Neural cell (in vitro differentiated cells): ENCODE data around the gene OBSCN. TPM values are rescaled to one million over a fixed set of nuclear protein-coding genes. Genes with fewer than 3 reads are reported as not detected.

ENCODE experiments used
- H2AFZ ChIP-seq: fragments of 200-600, 300-800 bp; sonication (generic), shearing (Covaris generic); 2 replicates; pipeline ENCODE4 v1.6.0; 2014; ENCODE audit warnings: low read depth, mild to moderate bottlenecking, antibody characterized with exemption, low read length, moderate library complexity
- H3F3A ChIP-seq: fragments of 200-600 bp; shearing (Covaris generic); 2 replicates; pipeline ENCODE4 v1.6.1; 2016; ENCODE audit warnings: mild to moderate bottlenecking, moderate library complexity, mixed read lengths, antibody characterized with exemption, low read length; ENCODE audit not compliant: insufficient read depth, poor library complexity, severe bottlenecking
- H3K27ac ChIP-seq: fragments of 200-600, 300-800 bp; sonication (generic), shearing (Covaris generic); 2 replicates; pipeline ENCODE4 v1.5.1; 2014; ENCODE audit warnings: mild to moderate bottlenecking, low read length, moderate library complexity
- H3K27me3 ChIP-seq: fragments of 300-800, 200-600 bp; sonication (generic), shearing (Covaris generic); 2 replicates; pipeline ENCODE4 v1.6.0; 2014; ENCODE audit warnings: mild to moderate bottlenecking, low read depth, low read length, moderate library complexity; ENCODE audit not compliant: insufficient read depth
- H3K36me3 ChIP-seq: fragments of 300-800, 200-600 bp; sonication (generic), shearing (Covaris generic); 2 replicates; pipeline ENCODE4 v1.5.1; 2014; ENCODE audit warnings: mild to moderate bottlenecking, antibody characterized with exemption, low read length, moderate library complexity; ENCODE audit not compliant: insufficient read depth
- H3K4me2 ChIP-seq: fragments of 300-800, 200-600 bp; sonication (generic), shearing (Covaris generic); 2 replicates; pipeline ENCODE4 v1.6.0; 2014; ENCODE audit warnings: mild to moderate bottlenecking, low read length
- H3K4me3 ChIP-seq: fragments of 300-800, 200-600 bp; sonication (generic), shearing (Covaris generic); 2 replicates; pipeline ENCODE4 v1.5.1; 2014; ENCODE audit warnings: mild to moderate bottlenecking, low read length, moderate library complexity
- H3K79me2 ChIP-seq: fragments of 200-600 bp; shearing (Covaris generic); replicated peaks from 2 replicates; pipeline ENCODE4 v1.6.0; 2014; ENCODE audit warnings: mild to moderate bottlenecking, low read length, moderate library complexity; ENCODE audit not compliant: insufficient read depth
- H3K9ac ChIP-seq: fragments of 300-800, 200-600 bp; sonication (generic), shearing (Covaris generic); 2 replicates; pipeline ENCODE4 v1.6.1; 2016; ENCODE audit warnings: mild to moderate bottlenecking, low read length, mixed read lengths
- H3K9me2 ChIP-seq: fragments of 200-600 bp; shearing (Covaris generic); 2 replicates; pipeline ENCODE4 v1.6.1; 2016; ENCODE audit warnings: mild to moderate bottlenecking, low read length, mixed read lengths; ENCODE audit not compliant: insufficient read depth
- H3K9me3 ChIP-seq: fragments of 200-600, 300-800 bp; sonication (generic), shearing (Covaris generic); 2 replicates; pipeline ENCODE4 v1.6.1; 2016; ENCODE audit warnings: mild to moderate bottlenecking, mixed run types, low read length, moderate library complexity, mixed read lengths
- H4K20me1 ChIP-seq: fragments of 200-600 bp; shearing (Covaris generic); 2 replicates; pipeline ENCODE4 v1.6.1; 2016; ENCODE audit warnings: mild to moderate bottlenecking, mixed run types; ENCODE audit not compliant: insufficient read depth
- CTCF ChIP-seq: fragments of 450-650 bp; IDR thresholded peaks from 2 replicates; pipeline ENCODE4 v1.5.1; 2014; ENCODE audit warnings: antibody characterized with exemption, mild to moderate bottlenecking, moderate library complexity; ENCODE audit not compliant: poor library complexity, severe bottlenecking
- EP300 ChIP-seq: fragments of 450-650 bp; conservative IDR thresholded peaks from 2 replicates; pipeline ENCODE4 v1.6.1; 2014; ENCODE audit warnings: antibody characterized with exemption, mild to moderate bottlenecking, moderate library complexity; ENCODE audit not compliant: poor library complexity, severe bottlenecking
- EZH2 ChIP-seq: fragments of 200-600, 300-800 bp; shearing (Covaris generic), sonication (generic); IDR thresholded peaks from 2 replicates; pipeline ENCODE4 v1.6.1; 2014; ENCODE audit warnings: antibody characterized with exemption, low read length, borderline replicate concordance, mild to moderate bottlenecking; ENCODE audit not compliant: insufficient read depth, poor library complexity, severe bottlenecking
- MXI1 ChIP-seq: fragments of 450-650 bp; conservative IDR thresholded peaks from 2 replicates; pipeline ENCODE4 v1.6.1; 2014; ENCODE audit warnings: antibody characterized with exemption, mild to moderate bottlenecking; ENCODE audit not compliant: poor library complexity, severe bottlenecking
- POLR2AphosphoS5 ChIP-seq: IDR thresholded peaks from 2 replicates; pipeline ENCODE4 v1.6.1; 2012
- RAD21 ChIP-seq: fragments of 450-650 bp; conservative IDR thresholded peaks from 2 replicates; pipeline ENCODE4 v1.6.1; 2014; ENCODE audit warnings: antibody characterized with exemption, mild to moderate bottlenecking, moderate library complexity
- REST ChIP-seq: IDR thresholded peaks from 2 replicates; pipeline ENCODE4 v1.6.1; 2012; ENCODE audit warnings: borderline replicate concordance
- SMC3 ChIP-seq: fragments of 450-650 bp; conservative IDR thresholded peaks from 2 replicates; pipeline ENCODE4 v1.6.1; 2014; ENCODE audit warnings: antibody characterized with exemption, mild to moderate bottlenecking, moderate library complexity; ENCODE audit not compliant: poor library complexity
- TAF1 ChIP-seq: IDR thresholded peaks from 2 replicates; pipeline ENCODE4 v1.6.1; 2012; ENCODE audit warnings: low read depth
- polyA plus RNA-seq: library from polyadenylated mRNA; depleted of rRNA; stranded (reverse); fragments of >200 nt; gene quantifications from 2 replicates; pipeline ENCODE4 v1.2.3, GENCODE V29; 2014

Gene OBSCN
- polyA plus RNA-seq, 1 donor from 2014 or later: 7.2 TPM

GRCh38 chr1:228321435-228321834, 113.6 kb downstream of the OBSCN start:
- Histone ChIP-seq H3K4me2 (no peak overlapping the region), H3K9me3 (no peaks in the 10 kb centered on the region), H3K36me3 (peaks cover 6% of the 10 kb centered on the region), H3K9me2 (no peaks in the 10 kb centered on the region), H4K20me1 (no peaks in the 10 kb centered on the region), H3K4me3 (no peak overlapping the region), H3K79me2 (no peaks in the 10 kb centered on the region), H3K27me3 (no peaks in the 10 kb centered on the region), H3K9ac (no peak overlapping the region), H3K27ac (no peak overlapping the region), H2AFZ (no peak overlapping the region), H3F3A (no peaks in the 10 kb centered on the region)
- TF ChIP-seq EZH2 (no peak), TAF1 (no peak), MXI1 (no peak), CTCF (no peak), EP300 (no peak), POLR2AphosphoS5 (no peak)

- Histone ChIP-seq H3K9me2 (no peaks in the 10 kb centered on the region), H3K9ac (no peak overlapping the region), H3K9me3 (no peaks in the 10 kb centered on the region), H3F3A (no peaks in the 10 kb centered on the region), H4K20me1 (no peaks in the 10 kb centered on the region), H2AFZ (no peak overlapping the region), H3K4me2 (no peak overlapping the region), H3K4me3 (no peak overlapping the region), H3K36me3 (peaks cover 6% of the 10 kb centered on the region), H3K27me3 (no peaks in the 10 kb centered on the region), H3K79me2 (no peaks in the 10 kb centered on the region), H3K27ac (no peak overlapping the region)
- no peak for TF ChIP-seq SMC3
- no peak for TF ChIP-seq MXI1
- no peak for TF ChIP-seq EZH2
- no peak for TF ChIP-seq RAD21
- no peak for TF ChIP-seq EP300
- no peak for TF ChIP-seq POLR2AphosphoS5
Measured at GRCh38 chr1:228321895-228322294, 114.1 kb downstream of the OBSCN start.

- Histone ChIP-seq H3K4me2 (no peak overlapping the region), H4K20me1 (no peaks in the 10 kb centered on the region), H3K9ac (no peak overlapping the region), H3K9me2 (no peaks in the 10 kb centered on the region), H2AFZ (no peak overlapping the region), H3K4me3 (no peak overlapping the region), H3F3A (no peaks in the 10 kb centered on the region), H3K9me3 (no peaks in the 10 kb centered on the region), H3K36me3 (peaks cover 6% of the 10 kb centered on the region), H3K27ac (no peak overlapping the region), H3K27me3 (no peaks in the 10 kb centered on the region), H3K79me2 (no peaks in the 10 kb centered on the region)
- TF ChIP-seq EP300 (no peak), RAD21 (no peak), MXI1 (no peak), POLR2AphosphoS5 (no peak), REST (no peak), CTCF (no peak), TAF1 (no peak), SMC3 (no peak), EZH2 (no peak)
Measured at GRCh38 chr1:228323401-228323800, 115.6 kb downstream of the OBSCN start.
